Lower leg skin (tissue), 4 donors: ENCODE data around the gene CHD1. TPM values are rescaled to one million over a fixed set of nuclear protein-coding genes. Genes with fewer than 3 reads are reported as not detected.

Source experiments
- DNase-seq, 2 donors: peaks; one replicate each; pipeline ENCODE4 v3.0.0-alpha.2; 2019; ENCODE audit warnings: low spot score in 2 of 2
- H3K4me3 ChIP-seq: fragments of 200-600 bp; sonication (generic); 2 replicates; pipeline ENCODE4 v1.5.1; 2017; ENCODE audit warnings: mild to moderate bottlenecking, low read depth; ENCODE audit not compliant: poor library complexity, severe bottlenecking
- CTCF ChIP-seq, 3 donors: fragments of 450-650 bp; IDR thresholded peaks; one replicate each; pipeline ENCODE4 v1.5.1; 2016; ENCODE audit warnings: antibody characterized with exemption in 3 of 3, mild to moderate bottlenecking in 3 of 3, moderate library complexity in 2 of 3
- POLR2A ChIP-seq, 2 donors: fragments of 450-650 bp; IDR thresholded peaks; one replicate each; pipeline ENCODE4 v1.6.1; 2016 to 2017; ENCODE audit warnings: antibody characterized with exemption in 2 of 2, mild to moderate bottlenecking in 1 of 2, moderate library complexity in 1 of 2
- WGBS, 2 donors: methylation state at CpG; one replicate each; pipeline ENCODE4 v1.1.5; 2018; 5-methylcytosine and 5-hydroxymethylcytosine counted together
- intact Hi-C: fragments of 100-400 bp; cut with DNase I; formaldehyde crosslinking; loops from one replicate; pipeline ENCODE4 v1.15.0; 2023; ENCODE audit warnings: low total_unique reads
- total RNA-seq, 4 donors: library from RNA; depleted of rRNA; stranded (reverse); fragments of >200 nt; gene quantifications; one replicate each; pipeline ENCODE4 v1.1.0, GENCODE V29; 2016

Gene CHD1
- 10 to 100 TPM; 40.8 to 46.8 (median 43.2) TPM for total RNA-seq

- TF ChIP-seq CTCF (IDR thresholded peaks at IDR 0.05) (no peak), POLR2A (IDR thresholded peaks at IDR 0.05) (peak in 1 of 2 donors; percentile 87)
- 1% methylated on average over 91 to 97 of the region's 101 CpGs for WGBS, 2 donors
- peak; percentile 97 to 100 for DNase-seq
- peak within 1 kb of the TSS; percentile 93 for H3K4me3 ChIP-seq
- intact Hi-C loops: loop anchor here (5.0 kb wide), 1 partner anchor 157 kb away; the partner anchor contains the start of gene RGMB
These were observed at the start of gene CHD1 for GRCh38 chr5:98928873-98929709. Gene CHD1 (minus strand): TSS chr5:98929007. CDS start chr5:98926386, 2,621 bp downstream.

GRCh38 chr5:98978528-98978927 lies 49.7 kb upstream of the CHD1 start:
- H3K4me3 ChIP-seq: no peak overlapping the region
- intact Hi-C loops: no loop called here
- no peak for DNase-seq
- 92 to 100% methylated on average over 1 of the region's 1 CpG for WGBS, 2 donors
- TF ChIP-seq CTCF (IDR thresholded peaks at IDR 0.05) (no peak), POLR2A (IDR thresholded peaks at IDR 0.05) (no peak)

- TF ChIP-seq POLR2A (IDR thresholded peaks at IDR 0.05) (no peak), CTCF (IDR thresholded peaks at IDR 0.05) (no peak)
- H3K4me3 ChIP-seq: no peak overlapping the region
- WGBS, 2 donors: 36 to 41% methylated on average over 1 of the region's 1 CpG
- DNase-seq: no peak
- intact Hi-C loops: no loop called here
These were observed 48.9 kb upstream of the CHD1 start for GRCh38 chr5:98977723-98978122.

- intact Hi-C loops: no loop called here
- H3K4me3 ChIP-seq: no peak overlapping the region
- DNase-seq: no peak
- TF ChIP-seq CTCF (IDR thresholded peaks at IDR 0.05) (no peak), POLR2A (IDR thresholded peaks at IDR 0.05) (no peak)
- 78 to 83% methylated on average over 4 of the region's 4 CpGs for WGBS, 2 donors
These were observed 47.0 kb upstream of the CHD1 start for GRCh38 chr5:98975682-98976407.

- H3K4me3 ChIP-seq: no peak overlapping the region
- 92 to 93% methylated on average over 2 of the region's 2 CpGs for whole genome bisulfite sequencing, 2 donors
These were observed 46.4 kb upstream of the CHD1 start for GRCh38 chr5:98975223-98975622.

More at GRCh38 chr5:98975223-98975622, 46.4 kb upstream of the CHD1 start:
- TF ChIP-seq POLR2A (IDR thresholded peaks at IDR 0.05): no peak
- no peak for TF ChIP-seq CTCF (IDR thresholded peaks at IDR 0.05)
- intact Hi-C loops: no loop called here
- DNase-seq: no peak
